HCT116 (cell line): ENCODE results near the gene PITHD1. TPM values are rescaled to one million over a fixed set of nuclear protein-coding genes. Genes with fewer than 3 reads are reported as not detected.

Source experiments
- ATAC-seq: fragments of 200-7000 bp; cut with Tn5 transposase; 2 replicates; pipeline ENCODE4 v1.9.1; 2020; ENCODE audit warnings: mild to moderate bottlenecking, moderate library complexity
- BruUV-seq: library from RNA; stranded (reverse); fragments of 400-500 nt; replicated peaks from 2 replicates; lab custom pipeline; 2021; lab: Mats Ljungman, UMichigan
- CTCF ChIA-PET: fragments of 300-600 bp; sonication (Branson Sonifier 250); formaldehyde crosslinking; loops from one replicate; lab custom pipeline; 2021; ENCODE audit warnings: antibody characterized with exemption; lab: Charles Lee
- POLR2A ChIA-PET: fragments of 300-600, 350-600 bp; sonication (Branson Sonifier 250); formaldehyde crosslinking; loops from one replicate; lab custom pipeline; 2021; ENCODE audit warnings: antibody characterized with exemption; lab: Charles Lee
- RAD21 ChIA-PET, 2 experiments: fragments of 300-600 bp; sonication (Branson Sonifier 250); formaldehyde crosslinking; loops; one replicate each; lab custom pipeline; 2023; ENCODE audit warnings: low total read pairs in 2 of 2; ENCODE audit not compliant: uncharacterized antibody in 2 of 2, unreplicated experiment in 2 of 2, low non-redundant PET in 1 of 2; lab: Charles Lee
- DNase-seq: peaks from one replicate; pipeline ENCODE4 v3.0.0-alpha.2; 2010; ENCODE audit warnings: low read depth, low spot score
- H2AFZ ChIP-seq: fragments of 200-600 bp; shearing (Covaris generic), sonication (generic); 2 replicates; pipeline ENCODE4 v1.6.1; 2017; ENCODE audit warnings: low read depth, mixed run types, mixed read lengths, antibody characterized with exemption, low read length; ENCODE audit not compliant: poor library complexity, severe bottlenecking
- H3K27ac ChIP-seq: 2 replicates; pipeline ENCODE4 v1.5.1; 2012; ENCODE audit warnings: low read depth, low read length
- H3K27me3 ChIP-seq: fragments of 200-600 bp; sonication (generic); 2 replicates; pipeline ENCODE4 v1.6.1; 2016; ENCODE audit warnings: mixed run types, low read length, mixed read lengths; ENCODE audit not compliant: insufficient read depth
- H3K36me3 ChIP-seq, 2 experiments: fragments of 200-500 bp in 1 of 2; fragments of 200-600 bp in 1 of 2; sonication (Bioruptor generic) in 1 of 2; sonication (generic) in 1 of 2; 2 replicates each; pipeline versions ENCODE4 v1.5.1 to v1.6.1; 2014 to 2016; ENCODE audit warnings: low read length in 2 of 2, inconsistent platforms in 1 of 2, mixed read lengths in 1 of 2, mixed run types in 1 of 2; ENCODE audit not compliant: insufficient read depth in 2 of 2, control insufficient read depth in 1 of 2
- H3K4me1 ChIP-seq, 2 experiments: fragments of 200-600 bp in 1 of 2; sonication (generic) in 1 of 2; 2 replicates each; pipeline versions ENCODE4 v1.5.1 to v1.6.1; 2012 to 2017; ENCODE audit warnings: low read length in 2 of 2, inconsistent platforms in 1 of 2, mild to moderate bottlenecking in 1 of 2, mixed read lengths in 1 of 2, mixed run types in 1 of 2, moderate library complexity in 1 of 2; ENCODE audit not compliant: insufficient read depth in 2 of 2, control insufficient read depth in 1 of 2
- H3K4me2 ChIP-seq: fragments of 200-600 bp; sonication (generic); 2 replicates; pipeline ENCODE4 v1.6.1; 2017; ENCODE audit warnings: mixed run types, low read length, mixed read lengths
- H3K4me3 ChIP-seq, 2 experiments: fragments of 200-600 bp in 1 of 2; sonication (generic) in 1 of 2; replicated peaks in 1 of 2; 2 replicates each; pipeline ENCODE4 v1.5.1; 2011 to 2016; ENCODE audit warnings: low read length in 2 of 2, control low read depth in 1 of 2, low read depth in 1 of 2, mild to moderate bottlenecking in 1 of 2, mixed read lengths in 1 of 2, mixed run types in 1 of 2
- H3K79me2 ChIP-seq: fragments of 200-600 bp; sonication (generic); 2 replicates; pipeline ENCODE4 v1.6.1; 2017; ENCODE audit warnings: mild to moderate bottlenecking, mixed run types, low read length, moderate library complexity, mixed read lengths; ENCODE audit not compliant: insufficient read depth
- H3K9ac ChIP-seq: fragments of 200-600 bp; sonication (generic); 2 replicates; pipeline ENCODE4 v1.6.1; 2016; ENCODE audit warnings: low read length, mixed read lengths
- H3K9me2 ChIP-seq: fragments of 200-600 bp; sonication (generic), shearing (Covaris generic); 2 replicates; pipeline ENCODE4 v1.6.1; 2017; ENCODE audit warnings: mixed run types, mild to moderate bottlenecking, moderate library complexity; ENCODE audit not compliant: insufficient read depth
- H3K9me3 ChIP-seq, 2 experiments: fragments of 200-500 bp in 1 of 2; fragments of 200-600 bp in 1 of 2; sonication (Bioruptor generic) in 1 of 2; sonication (generic) in 1 of 2; 2 replicates each; pipeline ENCODE4 v1.6.1; 2014 to 2017; ENCODE audit warnings: low read length in 2 of 2, mixed read lengths in 2 of 2, inconsistent platforms in 1 of 2, low read depth in 1 of 2, mild to moderate bottlenecking in 1 of 2, mixed run types in 1 of 2, moderate library complexity in 1 of 2; ENCODE audit not compliant: control insufficient read depth in 1 of 2, insufficient read depth in 1 of 2
- H4K20me1 ChIP-seq: fragments of 200-600 bp; sonication (generic), shearing (Covaris generic); 2 replicates; pipeline ENCODE4 v1.6.1; 2017; ENCODE audit warnings: mixed run types, mild to moderate bottlenecking, moderate library complexity; ENCODE audit not compliant: insufficient read depth
- CEBPB ChIP-seq: IDR thresholded peaks from 2 replicates; pipeline ENCODE4 v1.6.1; 2012; ENCODE audit warnings: low read depth
- EZH2 ChIP-seq: fragments of 200-600 bp; sonication (generic); IDR thresholded peaks from 2 replicates; pipeline ENCODE4 v1.6.1; 2017; ENCODE audit warnings: antibody characterized with exemption, mixed run types
- POLR2A ChIP-seq: IDR thresholded peaks from 2 replicates; pipeline ENCODE4 v1.7.0; 2011; ENCODE audit warnings: borderline replicate concordance; ENCODE audit not compliant: insufficient read depth, insufficient read length; ENCODE audit errors: extremely low read depth
- POLR2AphosphoS5 ChIP-seq: IDR thresholded peaks from 2 replicates; pipeline ENCODE4 v1.6.1; 2011; ENCODE audit warnings: mild to moderate bottlenecking, low read depth, low read length, moderate library complexity
- RAD21 ChIP-seq: IDR thresholded peaks from 2 replicates; pipeline ENCODE4 v1.6.1; 2012; ENCODE audit warnings: low read depth, mild to moderate bottlenecking
- SP1 ChIP-seq: IDR thresholded peaks from 2 replicates; pipeline ENCODE4 v1.6.1; 2012; ENCODE audit warnings: low read depth
- SRF ChIP-seq: IDR thresholded peaks from 2 replicates; pipeline ENCODE4 v1.6.1; 2012; ENCODE audit warnings: low read depth
- YY1 ChIP-seq: IDR thresholded peaks from 2 replicates; pipeline ENCODE4 v1.6.1; 2011; ENCODE audit warnings: low read length, low read depth, moderate library complexity, mild to moderate bottlenecking; ENCODE audit not compliant: insufficient replicate concordance; ENCODE audit errors: extremely low read depth
- intact Hi-C: fragments of 100-400 bp; cut with micrococcal nuclease; formaldehyde crosslinking; loops from 2 replicates; pipeline ENCODE4 v1.10.0; 2022
- total RNA-seq: library from RNA; stranded (reverse); gene quantifications from one replicate; pipeline ENCODE4 v1.2.1, GENCODE V29; 2021; ENCODE audit not compliant: unreplicated experiment
- TF ChIP-seq, protein P1 (sequence below): IDR thresholded peaks from 2 replicates; pipeline ENCODE4 v1.6.1; 2012

Gene PITHD1
- total RNA-seq, 1 experiment from 2014 or later, result 57.2 TPM

DNA sequence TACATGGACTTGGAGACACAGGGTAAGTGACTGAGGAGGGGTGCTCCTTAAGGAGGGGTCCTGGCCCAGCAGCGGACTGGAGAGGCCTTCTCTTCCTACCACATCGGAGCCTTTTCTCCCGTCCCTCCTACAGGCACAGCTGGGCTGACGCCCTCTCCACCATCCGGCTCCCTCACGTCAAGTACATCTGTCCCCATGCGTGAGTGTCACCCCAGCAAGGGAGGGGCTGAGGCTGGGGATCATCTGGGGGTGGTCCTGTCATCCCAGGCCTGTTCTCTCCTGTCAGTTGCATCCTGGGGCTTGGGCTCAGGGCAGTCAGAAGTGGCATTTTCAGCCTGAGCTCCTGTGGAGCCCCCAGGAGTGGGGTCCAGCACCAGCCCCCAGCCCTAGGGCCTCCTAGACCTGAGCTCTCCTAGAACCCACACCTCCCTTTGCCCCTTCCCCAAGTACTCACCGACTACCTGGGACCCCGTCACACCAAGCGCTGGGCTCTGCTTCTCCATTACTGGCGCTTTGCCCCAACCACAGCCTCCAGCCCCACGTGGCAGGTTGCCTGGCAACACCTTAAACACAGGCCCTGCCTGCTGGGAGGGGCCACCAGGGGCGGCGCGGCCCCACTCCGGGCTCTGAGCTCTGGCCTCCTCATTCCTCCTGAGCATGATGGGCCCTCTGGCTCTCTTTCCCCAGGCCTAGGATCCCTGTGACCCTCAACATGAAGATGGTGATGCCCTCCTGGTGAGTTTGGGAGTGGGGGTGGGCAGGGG, 15.0 kb downstream of the PITHD1 start:
- H3K4me3 ChIP-seq, result no peak overlapping the region
- ChIA-PET POLR2A (no interaction called here), CTCF (interaction anchor here (1.0 kb wide), 1 partner anchor 123 kb away, joined by 4 read pairs; no protein-coding TSS in a partner anchor), RAD21 (no interaction called here)
- H3K36me3 ChIP-seq, result peaks cover 15 to 39% of the 10 kb centered on the region in 2 experiments; a peak in 3 of 4 replicates
- H3K9me2 ChIP-seq, result no peaks in the 10 kb centered on the region
- ATAC-seq (peak; percentile 13), DNase-seq (no peak)
- no peak overlapping the region for H2AFZ ChIP-seq
- peak overlapping the region; percentile 79; the same call in 1 of the 2 replicates for H3K27ac ChIP-seq
- H4K20me1 ChIP-seq, result no peaks in the 10 kb centered on the region
- BruUV-seq, result no TSS peak
- H3K4me2 ChIP-seq, result peak overlapping the region; percentile 49
- no peaks in the 10 kb centered on the region for H3K9me3 ChIP-seq
- TF ChIP-seq, protein P1, sequence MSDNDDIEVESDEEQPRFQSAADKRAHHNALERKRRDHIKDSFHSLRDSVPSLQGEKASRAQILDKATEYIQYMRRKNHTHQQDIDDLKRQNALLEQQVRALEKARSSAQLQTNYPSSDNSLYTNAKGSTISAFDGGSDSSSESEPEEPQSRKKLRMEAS, result no peak
- TF ChIP-seq POLR2AphosphoS5, result 0 out of 2 replicates have a peak, but pooled peaks have one; percentile 19
- no peak for TF ChIP-seq POLR2A
- TF ChIP-seq CEBPB, result no peak
- H3K4me1 ChIP-seq, result peaks cover 31 to 58% of the 10 kb centered on the region in 2 experiments
- H3K79me2 ChIP-seq, result peaks cover 39% of the 10 kb centered on the region
- intact Hi-C loops, result no loop called here
- peak overlapping the region; percentile 40 for H3K9ac ChIP-seq
- H3K27me3 ChIP-seq, result no peaks in the 10 kb centered on the region

DNA sequence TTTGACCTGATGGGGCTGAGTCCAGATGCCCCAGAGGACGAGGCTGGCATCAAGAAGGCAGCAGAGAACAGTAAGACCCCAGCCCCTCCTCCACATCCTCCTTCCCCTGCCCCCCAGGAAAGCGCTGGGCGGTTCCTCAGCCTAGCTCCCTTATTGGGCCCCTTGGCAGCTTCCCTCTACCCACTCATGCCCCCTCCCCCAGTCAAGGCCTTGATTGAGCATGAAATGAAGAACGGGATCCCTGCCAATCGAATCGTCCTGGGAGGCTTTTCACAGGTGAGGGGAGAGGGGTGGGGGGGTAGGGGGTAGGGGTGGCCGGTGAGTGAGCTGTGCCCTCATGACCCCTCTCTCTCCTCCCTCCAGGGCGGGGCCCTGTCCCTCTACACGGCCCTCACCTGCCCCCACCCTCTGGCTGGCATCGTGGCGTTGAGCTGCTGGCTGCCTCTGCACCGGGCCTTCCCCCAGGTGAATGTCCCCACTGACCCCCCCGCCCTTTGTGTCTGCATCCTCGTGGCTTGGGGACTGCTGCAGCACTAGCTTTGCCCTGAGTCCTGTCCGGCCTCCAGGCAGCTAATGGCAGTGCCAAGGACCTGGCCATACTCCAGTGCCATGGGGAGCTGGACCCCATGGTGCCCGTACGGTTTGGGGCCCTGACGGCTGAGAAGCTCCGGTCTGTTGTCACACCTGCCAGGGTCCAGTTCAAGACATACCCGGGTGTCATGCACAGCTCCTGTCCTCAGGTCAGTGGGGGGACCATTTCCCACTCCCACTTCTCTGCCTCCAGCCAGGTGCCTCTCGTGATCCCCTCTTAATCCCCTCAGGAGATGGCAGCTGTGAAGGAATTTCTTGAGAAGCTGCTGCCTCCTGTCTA, 15.9 kb downstream of the PITHD1 start:
- TF ChIP-seq RAD21 (no peak), YY1 (no peak), EZH2 (no peak), SRF (no peak), SP1 (no peak)
- peaks cover 15 to 33% of the 10 kb centered on the region in 2 experiments; a peak in 3 of 4 replicates for H3K36me3 ChIP-seq
- intact Hi-C loops, result no loop called here
- no peaks in the 10 kb centered on the region for H3K27me3 ChIP-seq
- no peak overlapping the region for H2AFZ ChIP-seq
- H3K27ac ChIP-seq, result peak overlapping the region; percentile 79; the same call in 1 of the 2 replicates
- CTCF ChIA-PET, result interaction anchor here (1.0 kb wide), 1 partner anchor 123 kb away, joined by 4 read pairs; no protein-coding TSS in a partner anchor
- peak overlapping the region; percentile 49 for H3K4me2 ChIP-seq
- H3K9me3 ChIP-seq, result no peaks in the 10 kb centered on the region
- peaks cover 45% of the 10 kb centered on the region for H3K79me2 ChIP-seq
- peak overlapping the region; percentile 40; the same call in 1 of the 2 replicates for H3K9ac ChIP-seq
- no TSS peak for BruUV-seq
- RAD21 ChIA-PET, result no interaction called here
- POLR2A ChIA-PET, result interaction anchor here (0.7 kb wide), 1 partner anchor 12 kb away, joined by 4 read pairs; no protein-coding TSS in a partner anchor
- H3K9me2 ChIP-seq, result no peaks in the 10 kb centered on the region
- no peak for DNase-seq
- no peak overlapping the region for H3K4me3 ChIP-seq
- H3K4me1 ChIP-seq, result peaks cover 31 to 59% of the 10 kb centered on the region in 2 experiments
- ATAC-seq, result no peak
- H4K20me1 ChIP-seq, result no peaks in the 10 kb centered on the region
